ENCODE measurements around the gene FN3K. TPM values are rescaled to one million over a fixed set of nuclear protein-coding genes. Genes with fewer than 3 reads are reported as not detected.

FN3K gene
- total and polyA plus RNA-seq, 2 of the 13 experiments (the other 11 are each of a cell fraction or from before 2014, with no cell fraction given): 3.5 to 12.2 TPM

DNA sequence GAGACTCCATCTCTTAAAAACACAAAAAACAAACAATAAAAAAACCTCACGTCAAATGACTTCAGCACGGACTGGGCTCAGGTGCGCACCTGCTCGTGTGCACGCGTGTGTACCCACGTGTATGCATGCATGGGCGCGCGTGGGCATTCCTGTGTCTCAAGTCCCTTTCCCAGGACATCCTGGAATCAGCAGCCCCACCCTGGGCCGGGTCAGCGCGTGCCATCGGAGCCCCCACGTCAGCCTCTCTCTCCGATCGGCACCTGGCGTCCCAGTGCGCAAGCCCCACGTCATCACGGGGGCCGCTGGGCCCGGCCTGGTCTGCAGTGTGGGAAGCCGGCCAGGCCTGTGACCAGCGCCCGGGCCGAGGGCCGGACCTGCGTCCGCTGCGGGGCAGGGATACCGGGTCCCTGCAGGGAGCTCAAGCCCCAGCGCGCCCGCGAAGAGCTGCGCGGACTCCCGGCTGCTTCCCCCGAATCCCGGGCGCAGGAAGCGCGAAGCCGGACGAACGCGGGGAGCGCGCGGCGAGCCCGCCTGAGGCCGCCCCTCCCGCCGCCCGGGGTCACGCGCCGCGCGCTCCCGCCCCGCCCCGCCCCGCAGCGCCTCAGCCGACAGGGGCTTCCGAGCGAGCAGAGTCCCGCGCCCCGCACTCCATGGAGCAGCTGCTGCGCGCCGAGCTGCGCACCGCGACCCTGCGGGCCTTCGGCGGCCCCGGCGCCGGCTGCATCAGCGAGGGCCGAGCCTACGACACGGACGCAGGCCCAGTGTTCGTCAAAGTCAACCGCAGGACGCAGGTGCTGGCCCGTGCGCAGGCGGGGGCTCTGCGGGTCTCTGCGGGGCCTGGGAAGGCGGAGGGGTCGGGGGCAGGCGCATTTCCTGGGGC is at the start of gene FN3K (continued):
- TF ChIP-seq, protein P1, sequence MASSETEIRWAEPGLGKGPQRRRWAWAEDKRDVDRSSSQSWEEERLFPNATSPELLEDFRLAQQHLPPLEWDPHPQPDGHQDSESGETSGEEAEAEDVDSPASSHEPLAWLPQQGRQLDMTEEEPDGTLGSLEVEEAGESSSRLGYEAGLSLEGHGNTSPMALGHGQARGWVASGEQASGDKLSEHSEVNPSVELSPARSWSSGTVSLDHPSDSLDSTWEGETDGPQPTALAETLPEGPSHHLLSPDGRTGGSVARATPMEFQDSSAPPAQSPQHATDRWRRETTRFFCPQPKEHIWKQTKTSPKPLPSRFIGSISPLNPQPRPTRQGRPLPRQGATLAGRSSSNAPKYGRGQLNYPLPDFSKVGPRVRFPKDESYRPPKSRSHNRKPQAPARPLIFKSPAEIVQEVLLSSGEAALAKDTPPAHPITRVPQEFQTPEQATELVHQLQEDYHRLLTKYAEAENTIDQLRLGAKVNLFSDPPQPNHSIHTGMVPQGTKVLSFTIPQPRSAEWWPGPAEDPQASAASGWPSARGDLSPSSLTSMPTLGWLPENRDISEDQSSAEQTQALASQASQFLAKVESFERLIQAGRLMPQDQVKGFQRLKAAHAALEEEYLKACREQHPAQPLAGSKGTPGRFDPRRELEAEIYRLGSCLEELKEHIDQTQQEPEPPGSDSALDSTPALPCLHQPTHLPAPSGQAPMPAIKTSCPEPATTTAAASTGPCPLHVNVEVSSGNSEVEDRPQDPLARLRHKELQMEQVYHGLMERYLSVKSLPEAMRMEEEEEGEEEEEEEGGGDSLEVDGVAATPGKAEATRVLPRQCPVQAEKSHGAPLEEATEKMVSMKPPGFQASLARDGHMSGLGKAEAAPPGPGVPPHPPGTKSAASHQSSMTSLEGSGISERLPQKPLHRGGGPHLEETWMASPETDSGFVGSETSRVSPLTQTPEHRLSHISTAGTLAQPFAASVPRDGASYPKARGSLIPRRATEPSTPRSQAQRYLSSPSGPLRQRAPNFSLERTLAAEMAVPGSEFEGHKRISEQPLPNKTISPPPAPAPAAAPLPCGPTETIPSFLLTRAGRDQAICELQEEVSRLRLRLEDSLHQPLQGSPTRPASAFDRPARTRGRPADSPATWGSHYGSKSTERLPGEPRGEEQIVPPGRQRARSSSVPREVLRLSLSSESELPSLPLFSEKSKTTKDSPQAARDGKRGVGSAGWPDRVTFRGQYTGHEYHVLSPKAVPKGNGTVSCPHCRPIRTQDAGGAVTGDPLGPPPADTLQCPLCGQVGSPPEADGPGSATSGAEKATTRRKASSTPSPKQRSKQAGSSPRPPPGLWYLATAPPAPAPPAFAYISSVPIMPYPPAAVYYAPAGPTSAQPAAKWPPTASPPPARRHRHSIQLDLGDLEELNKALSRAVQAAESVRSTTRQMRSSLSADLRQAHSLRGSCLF (CRISPR knock-in tag; IDR thresholded peaks at IDR 0.05; ENCODE audit: borderline replicate concordance): no peak
- TF ChIP-seq ZNF709 (CRISPR knock-in tag; IDR thresholded peaks at IDR 0.05): no peak
- no peak for TF ChIP-seq SMARCC2 (IDR thresholded peaks at IDR 0.05)
- TF ChIP-seq, protein P2, sequence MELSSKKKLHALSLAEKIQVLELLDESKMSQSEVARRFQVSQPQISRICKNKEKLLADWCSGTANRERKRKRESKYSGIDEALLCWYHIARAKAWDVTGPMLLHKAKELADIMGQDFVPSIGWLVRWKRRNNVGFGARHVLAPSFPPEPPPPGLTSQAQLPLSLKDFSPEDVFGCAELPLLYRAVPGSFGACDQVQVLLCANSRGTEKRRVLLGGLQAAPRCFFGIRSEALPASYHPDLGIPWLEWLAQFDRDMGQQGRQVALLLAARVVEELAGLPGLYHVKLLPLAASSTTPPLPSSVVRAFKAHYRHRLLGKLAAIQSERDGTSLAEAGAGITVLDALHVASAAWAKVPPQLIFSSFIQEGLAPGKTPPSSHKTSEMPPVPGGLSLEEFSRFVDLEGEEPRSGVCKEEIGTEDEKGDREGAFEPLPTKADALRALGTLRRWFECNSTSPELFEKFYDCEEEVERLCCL (CRISPR knock-in tag; IDR thresholded peaks at IDR 0.05; ENCODE audit: borderline replicate concordance): no peak
- TF ChIP-seq ZNF263 (CRISPR knock-in tag; IDR thresholded peaks at IDR 0.05): peak; percentile 65
- no peak for TF ChIP-seq NR2F1 (CRISPR knock-in tag; IDR thresholded peaks at IDR 0.05)
- no peak; the same call in 1 of the 2 replicates for TF ChIP-seq MYC (CRISPR knock-in tag; IDR thresholded peaks at IDR 0.05; ENCODE audit: borderline replicate concordance)
- no peak for TF ChIP-seq ZNF775 (CRISPR knock-in tag; IDR thresholded peaks at IDR 0.05; ENCODE audit: borderline replicate concordance)
- TF ChIP-seq RFX3 (CRISPR knock-in tag; IDR thresholded peaks at IDR 0.05): no peak
- TF ChIP-seq, protein P3, sequence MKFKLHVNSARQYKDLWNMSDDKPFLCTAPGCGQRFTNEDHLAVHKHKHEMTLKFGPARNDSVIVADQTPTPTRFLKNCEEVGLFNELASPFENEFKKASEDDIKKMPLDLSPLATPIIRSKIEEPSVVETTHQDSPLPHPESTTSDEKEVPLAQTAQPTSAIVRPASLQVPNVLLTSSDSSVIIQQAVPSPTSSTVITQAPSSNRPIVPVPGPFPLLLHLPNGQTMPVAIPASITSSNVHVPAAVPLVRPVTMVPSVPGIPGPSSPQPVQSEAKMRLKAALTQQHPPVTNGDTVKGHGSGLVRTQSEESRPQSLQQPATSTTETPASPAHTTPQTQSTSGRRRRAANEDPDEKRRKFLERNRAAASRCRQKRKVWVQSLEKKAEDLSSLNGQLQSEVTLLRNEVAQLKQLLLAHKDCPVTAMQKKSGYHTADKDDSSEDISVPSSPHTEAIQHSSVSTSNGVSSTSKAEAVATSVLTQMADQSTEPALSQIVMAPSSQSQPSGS (CRISPR knock-in tag; IDR thresholded peaks at IDR 0.05): no peak; the same call in 1 of the 2 replicates
- no peak for TF ChIP-seq ZNF296 (CRISPR knock-in tag; conservative IDR thresholded peaks at IDR 0.05)
- TF ChIP-seq, protein P4, sequence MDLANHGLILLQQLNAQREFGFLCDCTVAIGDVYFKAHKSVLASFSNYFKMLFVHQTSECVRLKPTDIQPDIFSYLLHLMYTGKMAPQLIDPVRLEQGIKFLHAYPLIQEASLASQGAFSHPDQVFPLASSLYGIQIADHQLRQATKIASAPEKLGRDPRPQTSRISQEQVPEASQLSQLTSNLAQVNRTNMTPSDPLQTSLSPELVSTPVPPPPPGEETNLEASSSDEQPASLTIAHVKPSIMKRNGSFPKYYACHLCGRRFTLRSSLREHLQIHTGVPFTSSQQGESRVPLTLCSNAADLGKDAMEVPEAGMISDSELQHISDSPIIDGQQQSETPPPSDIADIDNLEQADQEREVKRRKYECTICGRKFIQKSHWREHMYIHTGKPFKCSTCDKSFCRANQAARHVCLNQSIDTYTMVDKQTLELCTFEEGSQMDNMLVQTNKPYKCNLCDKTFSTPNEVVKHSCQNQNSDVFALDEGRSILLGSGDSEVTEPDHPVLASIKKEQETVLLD (CRISPR knock-in tag; IDR thresholded peaks at IDR 0.05; ENCODE audit: low read depth): 0 out of 2 replicates have a peak, but pooled peaks have one; percentile 5
- TF ChIP-seq, protein P5, sequence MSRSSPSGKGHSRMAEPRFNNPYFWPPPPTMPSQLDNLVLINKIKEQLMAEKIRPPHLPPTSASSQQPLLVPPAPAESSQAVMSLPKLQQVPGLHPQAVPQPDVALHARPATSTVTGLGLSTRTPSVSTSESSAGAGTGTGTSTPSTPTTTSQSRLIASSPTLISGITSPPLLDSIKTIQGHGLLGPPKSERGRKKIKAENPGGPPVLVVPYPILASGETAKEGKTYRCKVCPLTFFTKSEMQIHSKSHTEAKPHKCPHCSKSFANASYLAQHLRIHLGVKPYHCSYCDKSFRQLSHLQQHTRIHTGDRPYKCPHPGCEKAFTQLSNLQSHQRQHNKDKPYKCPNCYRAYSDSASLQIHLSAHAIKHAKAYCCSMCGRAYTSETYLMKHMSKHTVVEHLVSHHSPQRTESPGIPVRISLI (CRISPR knock-in tag; IDR thresholded peaks at IDR 0.05; ENCODE audit: borderline replicate concordance): no peak
- TF ChIP-seq, protein P6, sequence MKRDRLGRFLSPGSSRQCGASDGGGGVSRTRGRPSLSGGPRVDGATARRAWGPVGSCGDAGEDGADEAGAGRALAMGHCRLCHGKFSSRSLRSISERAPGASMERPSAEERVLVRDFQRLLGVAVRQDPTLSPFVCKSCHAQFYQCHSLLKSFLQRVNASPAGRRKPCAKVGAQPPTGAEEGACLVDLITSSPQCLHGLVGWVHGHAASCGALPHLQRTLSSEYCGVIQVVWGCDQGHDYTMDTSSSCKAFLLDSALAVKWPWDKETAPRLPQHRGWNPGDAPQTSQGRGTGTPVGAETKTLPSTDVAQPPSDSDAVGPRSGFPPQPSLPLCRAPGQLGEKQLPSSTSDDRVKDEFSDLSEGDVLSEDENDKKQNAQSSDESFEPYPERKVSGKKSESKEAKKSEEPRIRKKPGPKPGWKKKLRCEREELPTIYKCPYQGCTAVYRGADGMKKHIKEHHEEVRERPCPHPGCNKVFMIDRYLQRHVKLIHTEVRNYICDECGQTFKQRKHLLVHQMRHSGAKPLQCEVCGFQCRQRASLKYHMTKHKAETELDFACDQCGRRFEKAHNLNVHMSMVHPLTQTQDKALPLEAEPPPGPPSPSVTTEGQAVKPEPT (CRISPR knock-in tag; IDR thresholded peaks at IDR 0.05; ENCODE audit: low read depth): peak; percentile 55; the same call in 1 of the 2 replicates
- no peak for TF ChIP-seq ADNP (CRISPR knock-in tag; IDR thresholded peaks at IDR 0.05)
